ENCODE measurements around the gene UCKL1.

GRCh38 chr20:63976980-63977738 is 20.9 kb upstream of the UCKL1 start:
- TF ChIP-seq GATA2 (IDR thresholded peaks at IDR 0.05; ENCODE audit: low read depth, low read length): no peak
- TF ChIP-seq GATA3 (IDR thresholded peaks at IDR 0.05; ENCODE audit: low read depth, low read length): no peak

All from SH-SY5Y (cell line).